ENCODE measurements around the gene PGPEP1.
"Not testable (repeated sequence)": the region's sequence is repeated elsewhere in the genome, so short reads cannot be mapped to it uniquely, and the experiment has no call there.

Gene PGPEP1

GRCh38 chr19:18389726-18390064, 49.3 kb downstream of the PGPEP1 start:
- no peak for DNase-seq

GRCh38 chr19:18390065-18390907, 49.9 kb downstream of the PGPEP1 start:
- DNase-seq = no peak

- DNase-seq = no peak
These were observed 51.2 kb downstream of the PGPEP1 start for GRCh38 chr19:18391509-18392075.

GRCh38 chr19:18392417-18392816, 52.0 kb downstream of the PGPEP1 start:
- peak in 1 of 56 donors; percentile 15 for DNase-seq

- no peak for DNase-seq
These were observed 52.5 kb downstream of the PGPEP1 start for GRCh38 chr19:18392926-18393325.

- peak in 3 of 56 donors; percentile 10 to 35 (median 17) for DNase-seq
These were observed 53.4 kb downstream of the PGPEP1 start for GRCh38 chr19:18393836-18394235.

- DNase-seq = no peak
These were observed 56.3 kb downstream of the PGPEP1 start for GRCh38 chr19:18396471-18397241.

GRCh38 chr19:18397242-18398202, 57.1 kb downstream of the PGPEP1 start, which contains the start of gene LRRC25:
LRRC25 (minus strand) TSS chr19:18397622; CDS start chr19:18396963, 659 bp downstream.
- peak in 8 of 56 donors; percentile 9 to 40 (median 20) for DNase-seq

- no peak for DNase-seq
These were observed 58.6 kb downstream of the PGPEP1 start for GRCh38 chr19:18399008-18399407.

- DNase-seq = peak in 16 of 56 donors; percentile 13 to 73 (median 26)
These were observed 61.2 kb downstream of the PGPEP1 start for GRCh38 chr19:18401580-18402112.

- DNase-seq = not testable (repeated sequence)
These were observed 62.3 kb downstream of the PGPEP1 start for GRCh38 chr19:18402455-18403248.

- DNase-seq = not testable (repeated sequence)
These were observed 65.4 kb downstream of the PGPEP1 start for GRCh38 chr19:18405754-18406153.

GRCh38 chr19:18406749-18407148, 66.4 kb downstream of the PGPEP1 start:
- DNase-seq = no peak

GRCh38 chr19:18408053-18408476, 67.7 kb downstream of the PGPEP1 start:
- DNase-seq = peak in 1 of 56 donors; percentile 13

GRCh38 chr19:18412610-18413239, 72.3 kb downstream of the PGPEP1 start:
- no peak for DNase-seq

GRCh38 chr19:18414504-18415177, 74.2 kb downstream of the PGPEP1 start:
- no peak for DNase-seq

GRCh38 chr19:18415178-18415867, 74.9 kb downstream of the PGPEP1 start:
- DNase-seq = peak in 33 of 56 donors; percentile 11 to 79 (median 42)

GRCh38 chr19:18416778-18417249, 76.4 kb downstream of the PGPEP1 start:
- DNase-seq = peak in 51 of 56 donors; percentile 22 to 83 (median 67)
